HG03571 (cell line): Measurements from ENCODE around the gene RHOG.
"Not testable (repeated sequence)": the region's sequence is repeated elsewhere in the genome, so short reads cannot be mapped to it uniquely, and the experiment has no call there.

Experiments
- ATAC-seq: cut with Tn5 transposase; IDR thresholded peaks from one replicate; pipeline ENCODE4 v1.9.1; 2021; ENCODE audit not compliant: unreplicated experiment

Gene RHOG

DNA sequence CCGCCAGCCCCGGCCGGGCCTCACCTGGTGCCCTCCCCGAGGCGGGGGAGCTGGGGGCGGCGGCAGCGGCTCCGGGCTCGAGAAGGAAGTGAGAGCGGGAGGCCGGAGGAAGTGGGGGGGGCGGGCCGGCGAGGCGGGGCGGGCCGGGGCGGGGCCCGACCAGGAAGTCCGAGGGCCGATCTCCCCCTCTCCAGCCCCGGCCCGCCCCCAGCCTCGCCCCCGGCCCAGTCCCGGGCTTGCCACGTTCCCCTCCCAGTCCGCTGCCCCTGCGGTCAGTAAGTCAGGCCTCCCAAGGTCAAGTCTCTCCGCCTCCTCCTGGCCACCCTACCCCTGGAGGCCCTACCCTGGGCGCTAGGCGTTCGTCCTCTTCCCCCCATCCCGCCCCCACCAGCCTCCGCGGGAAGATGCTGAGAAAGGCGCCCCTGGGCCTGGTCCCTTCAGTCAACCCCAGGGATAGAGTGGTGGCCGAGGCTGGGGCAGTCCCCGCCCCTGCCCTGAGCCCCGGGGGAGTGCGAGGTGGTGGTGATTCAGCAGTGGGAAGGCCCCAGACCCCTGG lies at the start of gene RHOG:
TSS of gene RHOG (minus strand) at position 90 of the 556 bp plus-strand sequence. CDS start 12,821 bp downstream, outside the sequence.
- peak; percentile 43 for ATAC-seq

DNA sequence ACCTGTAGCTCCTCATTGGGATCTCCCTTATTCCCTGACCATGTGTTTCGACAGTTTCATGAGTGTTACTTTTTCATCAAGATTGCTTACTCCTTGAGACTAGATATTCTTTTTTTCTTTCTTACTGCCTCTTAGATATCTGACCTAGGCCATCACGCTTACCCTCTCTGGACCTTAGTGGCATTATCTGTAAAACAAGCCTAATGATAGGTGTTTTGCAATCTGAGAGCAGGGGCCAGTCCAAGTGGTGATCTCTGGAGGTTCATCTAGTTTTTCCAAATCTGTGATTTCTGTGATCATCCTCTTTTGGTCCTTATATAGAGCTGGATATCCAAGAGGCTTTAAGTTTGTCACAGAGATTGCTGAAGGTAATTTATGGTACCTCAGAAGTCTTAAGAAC lies 49.3 kb upstream of the RHOG start:
- no peak for ATAC-seq

DNA sequence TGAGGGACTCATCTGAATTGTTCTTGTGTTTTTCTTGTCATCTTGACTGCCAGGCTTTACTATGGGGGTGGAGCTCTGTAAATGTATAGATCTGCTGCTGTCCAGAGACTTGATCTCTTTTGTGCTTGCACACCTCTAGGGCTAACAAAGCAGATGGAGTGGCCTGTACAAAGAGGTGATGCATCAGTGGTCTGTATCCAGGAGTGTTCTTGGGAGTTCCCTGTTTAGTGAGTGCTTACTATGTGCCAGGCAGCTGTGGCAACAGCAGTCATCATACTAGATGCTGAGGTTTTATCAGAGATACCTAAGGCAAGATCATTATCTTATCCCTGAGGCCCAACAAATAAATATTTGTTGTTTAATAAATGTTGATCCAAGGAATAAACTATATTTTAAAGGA lies 48.1 kb upstream of the RHOG start:
- ATAC-seq = no peak

DNA sequence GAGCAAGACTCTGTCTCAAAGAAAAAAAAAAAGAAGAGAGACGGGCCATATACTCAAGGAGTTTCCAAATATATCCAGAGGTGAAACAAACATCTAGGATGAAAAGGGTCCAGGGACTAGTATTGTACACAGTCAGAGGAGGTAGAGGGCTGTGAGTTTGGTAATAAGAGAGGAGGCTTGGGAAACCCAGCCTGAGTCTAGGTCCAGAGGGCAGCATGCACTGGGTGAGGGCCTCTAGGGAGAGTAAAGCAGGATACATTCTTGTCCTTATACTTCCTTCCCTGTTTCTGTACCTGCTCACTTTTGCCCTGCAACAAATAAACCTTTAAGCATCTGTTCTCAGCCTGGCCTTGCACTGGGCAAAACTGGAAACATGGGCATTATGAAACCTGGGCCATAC lies 46.2 kb upstream of the RHOG start:
- no peak for ATAC-seq

DNA sequence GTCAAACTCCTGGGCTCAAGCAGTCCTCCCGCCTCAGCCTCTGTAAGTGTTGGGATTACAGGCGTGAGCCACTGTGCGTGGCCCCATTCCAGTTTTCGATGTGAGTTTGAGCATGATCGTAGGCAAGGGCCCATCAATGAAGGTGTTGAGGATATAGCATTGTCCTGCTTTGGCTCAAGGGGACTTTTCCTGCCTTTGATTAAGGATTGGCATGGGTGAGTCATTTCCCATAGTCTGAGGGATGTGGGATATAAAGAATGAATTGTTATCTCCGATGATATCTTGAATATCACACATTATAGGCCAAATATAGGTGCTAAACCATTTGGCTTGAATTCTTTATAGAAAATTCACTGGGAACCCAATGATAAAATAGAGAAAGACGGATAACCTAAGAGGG lies 45.1 kb upstream of the RHOG start:
- no peak for ATAC-seq

DNA sequence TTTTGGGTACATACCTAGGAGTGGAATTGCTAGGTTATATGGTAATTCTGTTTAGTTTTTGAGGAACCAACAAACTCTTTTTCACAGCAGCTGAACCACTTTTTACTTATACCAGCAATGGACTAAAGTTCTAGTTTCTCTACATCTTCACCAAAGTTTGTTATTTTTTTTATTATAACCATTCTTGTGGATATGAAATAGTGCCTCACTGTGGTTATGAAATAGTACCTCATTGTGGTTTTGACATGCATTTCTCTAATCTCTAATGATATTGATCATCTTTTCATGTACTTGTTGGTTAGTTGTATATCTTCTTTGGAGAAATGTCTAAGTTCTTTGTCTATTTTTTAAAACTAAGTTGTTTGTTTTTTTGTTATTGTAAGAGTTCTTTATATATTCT lies 41.9 kb upstream of the RHOG start:
- ATAC-seq = no peak

DNA sequence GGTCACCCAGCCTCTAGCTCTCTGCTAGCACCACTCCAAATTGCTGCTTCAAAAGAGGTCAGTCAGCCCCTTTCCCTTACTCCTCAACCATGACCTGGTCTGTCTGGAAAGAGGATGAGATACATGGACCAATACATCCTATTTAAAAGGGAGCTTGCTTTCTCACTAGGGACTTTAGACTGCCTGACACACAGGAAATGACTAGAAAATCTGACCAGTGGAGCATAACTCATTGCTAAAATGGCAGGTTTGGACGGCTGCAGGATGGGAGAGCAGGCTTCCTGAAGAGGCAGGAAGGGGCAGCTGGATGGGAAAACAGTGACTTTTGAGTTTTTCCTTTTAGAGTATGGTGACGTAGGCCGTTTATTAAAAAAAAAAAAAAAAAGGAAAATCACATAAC lies 40.0 kb upstream of the RHOG start:
- peak; percentile 54 for ATAC-seq

DNA sequence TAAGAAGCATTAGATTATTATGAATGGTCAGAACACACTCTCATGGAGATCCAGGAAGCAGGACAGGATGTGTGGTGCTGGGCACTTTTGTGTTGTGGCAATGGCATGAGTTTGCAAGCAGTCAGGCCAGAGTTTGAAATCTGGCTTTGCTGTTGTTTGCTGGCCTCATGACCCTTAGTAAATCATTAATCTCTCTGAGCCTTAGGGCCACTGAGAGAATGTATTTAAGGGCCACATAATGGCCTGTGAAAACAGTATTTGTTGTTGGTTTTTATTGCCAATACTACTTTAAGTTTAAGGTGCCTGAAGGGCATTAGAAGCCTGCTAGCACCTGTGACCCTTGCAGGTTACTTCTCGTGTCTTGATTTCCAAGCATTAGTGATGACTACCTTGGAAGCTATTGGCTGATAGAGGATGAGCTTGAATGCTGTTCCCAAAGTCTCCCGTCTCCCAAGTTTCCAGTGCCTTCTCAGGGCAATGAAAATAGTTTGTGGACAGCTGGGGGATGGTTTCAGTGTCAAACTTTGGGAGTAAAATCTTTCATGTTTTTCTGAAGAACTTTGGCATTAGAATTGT lies 39.3 kb upstream of the RHOG start:
- ATAC-seq = peak; percentile 48

DNA sequence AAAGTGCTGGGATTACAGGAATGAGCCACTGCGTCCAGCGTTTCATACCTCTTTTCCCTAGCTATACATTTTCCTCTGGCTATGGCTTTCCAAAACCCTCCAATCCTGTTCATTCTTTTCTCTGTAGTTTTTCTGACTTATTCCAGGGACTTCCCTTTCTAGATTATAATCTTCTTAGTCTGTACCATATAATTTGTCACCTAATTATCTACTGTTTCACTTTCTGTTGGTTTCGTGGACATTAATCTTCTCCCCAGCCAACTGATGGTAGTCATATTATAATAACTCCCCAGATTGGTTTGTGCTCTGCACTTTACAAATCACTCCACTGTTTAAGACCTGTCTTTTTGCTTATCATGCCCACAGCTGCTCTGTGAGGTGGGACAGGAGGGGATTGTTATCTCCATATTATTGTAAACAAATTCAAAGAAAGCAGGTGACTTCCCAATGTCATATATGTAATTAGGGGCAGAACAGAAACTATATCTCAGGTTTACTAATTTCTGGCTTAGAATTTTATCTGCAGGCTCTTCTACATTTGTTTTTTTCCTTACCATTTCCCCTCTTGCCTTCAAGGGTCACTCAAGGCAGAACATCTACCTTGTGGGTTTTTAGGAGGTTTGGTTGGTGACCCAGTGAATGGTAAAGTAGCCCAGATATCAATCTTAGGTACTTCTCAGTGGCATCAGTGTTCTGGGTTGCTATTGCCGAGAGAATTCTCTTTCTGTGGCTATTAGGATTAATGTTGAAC lies 38.6 kb upstream of the RHOG start:
- peak; percentile 19 for ATAC-seq

DNA sequence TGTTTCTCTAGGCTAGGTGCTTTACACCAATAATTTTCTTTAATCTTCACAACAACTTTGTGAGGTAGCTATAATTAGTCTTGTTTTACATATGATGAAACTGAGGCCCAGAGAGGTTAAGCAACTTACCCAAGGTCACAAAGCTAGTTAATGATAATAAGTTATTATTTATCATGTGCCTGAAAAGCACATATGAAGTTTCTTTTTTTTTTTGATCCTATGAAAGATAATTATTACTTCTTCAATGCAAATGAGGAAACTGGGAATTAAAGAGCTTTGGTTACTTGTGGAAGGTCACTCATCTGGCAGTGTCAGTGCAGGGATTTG lies 37.5 kb upstream of the RHOG start:
- ATAC-seq = no peak

DNA sequence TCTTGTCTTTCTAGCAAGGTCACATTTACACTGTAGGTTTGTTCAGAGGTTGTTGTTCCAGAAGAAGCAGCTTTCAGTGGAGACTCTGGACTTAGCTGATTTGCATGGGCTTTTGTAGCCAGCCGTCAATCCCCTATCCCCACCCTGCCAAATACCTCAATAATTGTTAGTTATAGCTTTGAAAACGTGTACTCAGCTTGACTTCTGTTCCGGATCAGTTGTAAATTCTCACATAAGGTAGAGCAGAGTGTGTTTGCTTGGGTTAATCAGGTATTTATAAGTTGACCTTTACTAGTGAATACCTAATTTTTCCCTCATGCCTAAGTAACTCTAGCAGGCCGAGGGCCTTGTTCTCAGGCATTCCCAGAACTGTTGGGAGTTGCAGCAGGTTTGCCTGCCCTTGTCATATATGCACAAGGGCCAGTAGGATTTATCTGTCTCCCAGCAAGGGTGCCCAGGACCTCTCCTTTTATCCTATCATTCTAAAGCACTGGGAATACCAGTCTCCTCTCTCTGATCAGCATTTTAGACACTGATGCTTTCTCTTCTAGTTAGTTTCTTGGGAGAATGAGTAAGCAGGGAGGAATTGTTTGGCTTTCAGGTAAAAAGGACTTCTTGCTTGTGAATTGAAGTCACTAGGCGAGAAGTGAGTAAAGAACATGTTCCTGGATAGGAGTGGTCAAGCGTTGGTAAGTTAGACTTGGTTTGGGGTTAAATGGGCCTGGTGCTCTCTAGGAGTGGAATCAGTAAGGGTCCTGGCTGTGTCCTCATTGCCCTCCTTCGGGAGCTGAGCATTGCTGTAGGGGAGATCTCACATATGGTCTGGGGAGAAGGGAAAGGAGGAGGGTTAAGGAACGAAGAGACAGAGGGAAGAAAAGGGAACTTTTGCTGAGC lies 36.9 kb upstream of the RHOG start:
- no peak for ATAC-seq

DNA sequence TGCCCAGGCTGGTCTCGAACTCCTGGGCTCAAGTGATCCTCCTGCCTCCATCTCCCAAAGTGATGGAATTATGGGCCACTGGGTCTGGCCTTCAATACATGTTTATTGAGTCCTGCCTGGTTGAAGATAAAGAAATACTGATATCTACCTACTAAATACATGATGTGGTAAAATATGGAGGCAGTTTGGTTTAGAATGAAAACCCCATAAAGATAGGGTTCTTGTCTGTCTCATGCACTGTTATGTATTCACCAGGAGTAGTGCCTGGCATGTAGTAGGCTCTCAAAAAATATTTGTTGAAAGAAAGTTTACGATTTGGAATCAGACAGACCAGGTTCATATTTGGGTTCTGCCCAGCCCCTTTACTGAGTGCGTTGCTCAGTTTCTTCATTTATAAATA lies 35.9 kb upstream of the RHOG start:
- ATAC-seq = no peak

DNA sequence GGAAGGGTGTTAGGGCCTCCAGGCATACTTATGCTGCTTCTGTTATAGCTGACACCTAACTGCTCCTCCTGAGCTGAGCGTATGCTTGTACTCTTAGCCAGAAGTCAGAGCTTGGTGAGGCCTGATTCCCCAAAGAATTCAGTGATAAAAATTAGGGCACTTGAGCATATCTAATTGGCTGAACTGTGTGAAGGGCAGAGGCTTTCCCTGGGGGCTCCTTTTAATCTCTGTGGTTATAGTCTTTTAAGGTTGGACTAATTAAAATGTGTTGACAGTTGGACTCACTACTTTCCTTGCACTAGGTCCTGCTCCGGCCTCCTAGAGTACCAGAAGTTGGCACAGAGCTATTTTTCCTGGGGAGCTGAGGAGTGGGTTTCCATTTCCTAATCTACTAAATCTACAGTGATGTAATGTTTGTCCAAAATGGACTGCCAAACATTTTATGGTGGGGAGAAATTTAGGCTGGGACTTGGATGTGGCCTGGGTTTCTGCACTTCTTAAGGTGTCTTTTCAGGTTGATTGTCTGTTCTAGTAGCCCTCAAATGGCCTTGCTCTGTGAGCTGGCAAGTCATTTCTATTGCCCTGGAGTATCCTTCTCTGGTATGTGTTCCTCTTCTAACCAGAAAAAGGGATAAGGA lies 33.1 kb upstream of the RHOG start:
- ATAC-seq = no peak

DNA sequence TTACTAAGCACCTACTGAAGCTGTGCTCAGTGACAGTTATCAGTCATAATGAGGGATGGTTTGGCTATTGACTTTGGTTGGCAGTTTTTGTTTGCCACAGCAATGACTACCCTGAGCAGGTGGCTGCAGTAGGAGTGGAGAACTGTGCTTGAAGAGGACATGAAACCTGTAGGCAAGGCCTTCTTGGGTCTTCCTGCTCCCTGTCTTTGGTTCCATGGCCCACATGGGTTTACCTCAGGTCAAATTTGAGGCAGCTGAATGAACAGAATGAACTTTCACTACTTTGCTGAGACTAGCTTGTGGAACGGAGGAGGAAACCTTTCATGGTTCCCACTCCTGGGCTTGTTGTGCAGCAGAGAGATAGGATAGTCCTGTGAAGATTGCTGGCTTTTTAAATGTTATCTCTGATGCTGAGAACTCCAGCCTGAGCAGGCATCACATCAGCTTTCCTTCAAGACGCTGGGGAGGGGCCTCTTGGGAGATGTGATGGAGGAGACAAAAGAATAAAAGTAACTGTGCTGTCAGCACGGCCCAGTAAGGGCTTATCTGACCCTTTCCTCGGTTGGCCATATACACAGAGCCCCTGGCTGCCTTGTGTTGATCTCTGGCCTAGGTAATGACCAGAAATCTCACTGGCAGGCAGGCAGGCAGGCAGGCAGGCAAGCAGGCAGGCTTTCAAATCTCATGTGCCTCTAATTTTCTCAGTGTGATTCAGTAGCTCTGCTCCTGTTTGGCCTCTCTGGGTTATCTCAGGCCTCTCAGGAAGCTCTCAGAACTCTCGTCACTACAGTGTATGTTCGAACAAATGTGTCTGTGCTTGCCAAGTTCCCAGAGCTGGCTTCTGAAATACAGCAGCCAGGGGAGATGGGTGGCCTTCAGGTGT lies 26.7 kb upstream of the RHOG start:
- peak; percentile 70 for ATAC-seq

DNA sequence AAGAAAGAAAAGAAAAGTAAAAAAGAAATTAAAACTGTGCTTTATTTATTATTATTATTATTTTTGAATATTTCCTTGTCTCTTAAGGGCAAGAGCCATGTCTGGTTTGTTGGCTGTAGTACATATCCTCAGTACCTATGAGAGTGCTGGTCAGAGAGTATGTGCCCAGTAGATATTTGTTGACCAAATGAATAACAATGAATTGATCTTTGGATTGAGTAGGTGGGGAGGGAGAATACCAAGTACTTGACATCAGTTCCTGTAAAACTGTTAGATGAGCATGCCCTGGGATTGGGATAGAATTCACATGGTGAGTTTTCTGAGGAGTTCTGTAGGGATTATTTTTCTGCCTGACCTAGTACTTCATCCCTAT lies 26.1 kb upstream of the RHOG start:
- no peak for ATAC-seq

DNA sequence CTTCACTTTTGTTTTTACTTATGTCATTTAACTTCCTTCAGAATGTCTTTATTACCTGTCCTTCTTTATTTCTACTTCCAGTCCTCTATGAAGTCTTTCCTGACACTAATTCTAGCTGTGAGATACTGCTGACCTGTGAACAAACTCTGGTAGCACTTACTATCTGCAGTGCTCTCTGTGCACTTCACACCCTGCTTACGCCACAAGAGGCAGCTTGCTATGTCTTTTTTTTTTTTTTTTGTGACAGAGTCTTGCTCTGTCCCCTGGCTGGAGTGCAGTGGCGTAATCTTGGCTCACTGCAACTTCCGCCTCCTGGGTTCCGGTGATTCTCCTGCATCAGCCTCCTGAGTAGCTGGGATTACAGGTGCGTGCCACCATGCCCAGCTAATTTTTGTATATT lies 25.4 kb upstream of the RHOG start:
- no peak for ATAC-seq

DNA sequence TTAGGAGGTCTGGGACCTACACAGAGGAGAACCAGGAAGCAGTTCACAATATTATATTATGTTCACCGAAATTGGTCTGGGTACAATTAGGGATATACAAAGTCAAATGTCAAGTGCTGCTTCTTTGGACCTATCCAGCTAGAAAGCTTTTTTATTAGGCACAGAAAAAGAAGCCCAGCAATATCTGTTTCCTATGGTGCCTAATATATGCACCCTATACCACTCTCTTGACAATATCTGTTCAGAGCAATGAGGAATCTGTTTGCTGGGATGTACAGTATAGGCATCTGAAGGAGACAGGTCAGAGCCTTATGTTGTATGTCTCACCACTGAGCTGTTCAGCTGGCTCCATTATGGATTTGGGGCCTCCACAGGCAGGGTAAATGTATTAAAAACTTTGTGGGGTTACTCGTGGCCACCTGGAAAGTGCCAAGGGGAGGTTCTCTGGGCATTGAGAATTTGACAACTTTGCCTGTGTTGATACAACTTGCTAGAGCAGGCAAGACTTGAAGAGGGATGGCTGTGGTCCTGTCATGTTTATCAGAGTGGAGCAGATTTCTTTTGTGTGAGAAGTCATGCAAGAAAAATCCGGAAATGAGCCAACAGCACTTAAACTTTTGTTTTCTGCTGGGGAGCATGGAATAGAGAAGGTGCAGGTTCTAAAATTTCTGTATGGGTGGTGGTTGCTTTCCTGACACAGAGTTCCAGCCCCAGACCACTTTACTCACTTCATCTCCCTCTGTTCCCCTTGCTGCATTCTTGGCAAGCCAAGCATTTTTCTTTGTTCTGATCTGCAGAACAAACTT lies 24.8 kb upstream of the RHOG start:
- no peak for ATAC-seq

DNA sequence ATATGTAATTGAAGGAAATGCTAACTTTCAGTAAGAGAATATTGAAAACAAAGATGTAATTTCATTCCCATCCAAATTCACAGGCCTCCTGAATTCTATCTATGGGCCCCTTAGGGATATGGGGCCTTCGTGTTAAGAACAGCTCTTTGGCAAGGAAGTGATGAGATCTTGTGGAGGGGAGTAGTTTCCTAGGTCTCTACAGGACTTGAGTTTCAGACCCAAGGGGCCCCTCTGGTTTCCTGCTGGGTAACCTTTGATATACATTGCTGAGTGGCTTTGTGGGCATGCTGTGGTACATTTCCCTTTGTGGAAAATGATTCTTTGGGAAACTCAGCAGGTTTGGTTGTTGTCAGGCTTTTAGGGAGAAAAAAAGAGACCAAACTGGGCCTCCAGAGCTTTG lies 20.9 kb upstream of the RHOG start:
- ATAC-seq = no peak

DNA sequence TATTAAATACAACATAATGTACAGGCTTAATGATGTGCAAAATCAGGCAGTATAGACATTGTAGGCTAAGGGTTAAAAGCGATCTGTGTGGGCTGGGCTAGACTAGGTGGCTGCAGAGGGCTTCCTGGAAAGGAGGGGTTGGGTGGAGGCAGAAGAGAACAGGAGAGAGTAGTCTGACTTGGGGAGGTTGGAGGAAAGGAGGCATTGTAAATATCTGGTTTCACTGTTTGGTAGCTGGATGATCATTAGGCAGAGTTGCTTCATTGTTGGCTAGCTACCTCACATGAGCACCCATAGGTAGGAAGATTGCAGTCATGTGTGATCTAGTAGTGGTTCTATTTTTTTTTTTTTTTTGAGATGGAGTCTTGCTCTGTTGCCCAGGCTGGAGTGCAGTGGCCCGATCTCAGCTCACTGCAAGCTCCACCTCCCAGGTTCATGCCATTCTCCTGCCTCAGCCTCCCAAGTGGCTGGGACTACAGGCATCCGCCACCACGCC lies 20.2 kb upstream of the RHOG start:
- not testable (repeated sequence) for ATAC-seq
